Inferior parietal cortex (tissue), 1 donor: ENCODE results near the gene NAB1.
"Not testable (repeated sequence)": the region's sequence is repeated elsewhere in the genome, so short reads cannot be mapped to it uniquely, and the experiment has no call there.

Source experiments
- DNase-seq: peaks from one replicate; pipeline ENCODE4 v3.0.0-alpha.2; 2016; ENCODE audit errors: extremely low spot score

Gene NAB1

GRCh38 chr2:190649035-190649797 is at the start of gene NAB1:
Gene NAB1, plus strand, starts transcription at chr2:190649083. Its CDS starts 10,094 bp downstream, at chr2:190659177.
- DNase-seq = peak; percentile 38

- DNase-seq = no peak
These were observed 49.2 kb upstream of the NAB1 start for GRCh38 chr2:190599546-190600220.

GRCh38 chr2:190600293-190601103 is 48.4 kb upstream of the NAB1 start:
- no peak for DNase-seq

- DNase-seq = peak; percentile 65
These were observed 45.5 kb upstream of the NAB1 start for GRCh38 chr2:190603374-190603773.

GRCh38 chr2:190607014-190607597 is 41.8 kb upstream of the NAB1 start:
- no peak for DNase-seq

GRCh38 chr2:190607657-190608357 is 41.1 kb upstream of the NAB1 start:
- no peak for DNase-seq

GRCh38 chr2:190608863-190609262 is 40.0 kb upstream of the NAB1 start:
- DNase-seq = not testable (repeated sequence)

GRCh38 chr2:190609397-190609796 is 39.5 kb upstream of the NAB1 start:
- not testable (repeated sequence) for DNase-seq

- DNase-seq = not testable (repeated sequence)
These were observed 38.4 kb upstream of the NAB1 start for GRCh38 chr2:190610528-190610927.

GRCh38 chr2:190615555-190616200 is 33.2 kb upstream of the NAB1 start:
- DNase-seq = no peak

- DNase-seq = no peak
These were observed 30.9 kb upstream of the NAB1 start for GRCh38 chr2:190618030-190618429.

- DNase-seq = no peak
These were observed 23.2 kb upstream of the NAB1 start for GRCh38 chr2:190625691-190626090.

GRCh38 chr2:190626641-190627210 is 22.2 kb upstream of the NAB1 start:
- DNase-seq = no peak

- DNase-seq = peak; percentile 62
These were observed 21.2 kb upstream of the NAB1 start for GRCh38 chr2:190627448-190628412.

GRCh38 chr2:190628591-190629319 is 20.1 kb upstream of the NAB1 start:
- DNase-seq = no peak

GRCh38 chr2:190634381-190634780 is 14.5 kb upstream of the NAB1 start:
- no peak for DNase-seq

GRCh38 chr2:190635781-190636180 is 13.1 kb upstream of the NAB1 start:
- DNase-seq = no peak

GRCh38 chr2:190636361-190636760 is 12.5 kb upstream of the NAB1 start:
- no peak for DNase-seq
